Jurkat, Clone E6-1 (cell line): ENCODE data around the gene FIZ1.
A peak's percentile ranks its signal among the peaks of the same experiment; 100 is the strongest.

Source experiments
- DNase-seq: peaks from one replicate; pipeline ENCODE4 v3.0.0-alpha.2; 2011; ENCODE audit warnings: low read depth, low spot score
- H3K4me3 ChIP-seq: 2 replicates; pipeline ENCODE4 v1.5.1; 2011; ENCODE audit warnings: mild to moderate bottlenecking, low read length, control low read depth, moderate library complexity

FIZ1 gene

GRCh38 chr19:55637534-55637933 lies 38.2 kb upstream of the FIZ1 start:
- no peak overlapping the region for H3K4me3 ChIP-seq
- no peak for DNase-seq

GRCh38 chr19:55636723-55637122 lies 37.4 kb upstream of the FIZ1 start:
- DNase-seq, result no peak
- peak overlapping the region; percentile 100 for H3K4me3 ChIP-seq

GRCh38 chr19:55635856-55636440 lies 36.6 kb upstream of the FIZ1 start:
- H3K4me3 ChIP-seq, result peak overlapping the region; percentile 100
- DNase-seq, result no peak

DNA sequence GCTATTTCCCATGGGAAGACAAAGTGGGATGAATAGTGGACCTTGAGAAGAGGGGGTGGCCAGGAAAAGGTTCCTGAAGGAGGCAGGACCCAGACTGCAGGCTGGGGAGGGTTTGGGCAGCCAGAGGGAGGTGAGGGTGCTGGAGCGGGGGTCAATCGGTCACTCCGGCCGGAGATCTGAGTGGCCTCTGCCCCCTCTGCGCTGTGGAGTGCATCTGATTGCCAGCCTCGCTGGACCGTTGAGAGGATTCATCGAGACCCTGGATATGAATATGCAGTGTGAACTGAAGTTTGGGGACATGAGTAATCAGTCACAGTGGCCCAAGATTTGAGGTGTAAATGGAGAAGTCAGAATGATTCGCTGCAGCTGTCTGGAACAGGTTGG lies 36.0 kb upstream of the FIZ1 start:
- no peak for DNase-seq
- peak overlapping the region; percentile 100 for H3K4me3 ChIP-seq

DNA sequence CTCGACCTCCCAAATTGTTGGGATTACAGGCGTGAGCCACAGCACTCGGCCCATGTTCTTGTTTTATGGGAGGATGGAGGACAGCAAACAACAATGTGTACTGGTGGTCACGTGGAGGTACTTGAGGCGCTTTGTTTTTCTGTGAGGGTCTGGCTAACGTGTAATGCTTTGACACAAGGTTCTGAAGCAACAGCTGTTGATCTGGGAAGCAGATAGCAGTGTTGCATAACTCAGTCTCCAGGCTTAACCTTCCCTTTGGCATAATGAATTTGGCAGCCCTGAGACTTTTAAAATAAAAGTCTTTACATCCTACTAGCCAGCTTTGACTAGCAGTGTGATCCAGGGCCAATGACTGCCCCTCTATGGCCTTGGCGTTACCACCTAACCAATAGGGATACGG lies 34.5 kb upstream of the FIZ1 start:
- no peak for DNase-seq
- H3K4me3 ChIP-seq, result no peak overlapping the region; the same call in 1 of the 2 replicates

DNA sequence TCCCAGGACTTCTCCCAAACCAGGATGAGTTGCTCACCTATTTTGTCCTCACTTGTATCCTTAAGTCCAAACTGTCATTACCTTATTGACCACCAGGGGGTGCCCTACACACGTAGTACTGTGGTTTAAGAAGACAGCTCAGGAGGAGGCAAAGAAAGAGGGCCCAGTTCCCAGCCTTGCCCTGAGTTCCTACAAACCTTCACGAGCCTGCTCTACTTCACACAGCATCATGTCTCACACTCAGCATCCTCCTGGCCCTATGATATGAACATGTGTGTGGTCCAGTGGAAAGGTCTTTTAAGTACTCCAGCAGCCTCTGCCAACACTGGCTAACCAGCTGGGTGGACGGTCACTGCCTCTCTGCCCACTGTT lies 33.1 kb upstream of the FIZ1 start:
- H3K4me3 ChIP-seq, result no peak overlapping the region
- DNase-seq, result peak; percentile 98

- H3K4me3 ChIP-seq, result peak overlapping the region; percentile 22
- peak; percentile 97 for DNase-seq
Observed at GRCh38 chr19:55626350-55626749, 27.0 kb upstream of the FIZ1 start.

GRCh38 chr19:55625004-55625326 lies 25.6 kb upstream of the FIZ1 start:
- no peak for DNase-seq

GRCh38 chr19:55624109-55625003 lies 25.0 kb upstream of the FIZ1 start, which contains the start of gene ZNF784:
ZNF784 (minus strand) TSS chr19:55624566; CDS start chr19:55624561, 5 bp downstream.
- H3K4me3 ChIP-seq, result peak within 1 kb of the TSS; percentile 71
- peak; percentile 86 for DNase-seq

More at GRCh38 chr19:55625004-55625326, 25.6 kb upstream of the FIZ1 start:
- peak overlapping the region; percentile 71 for H3K4me3 ChIP-seq

GRCh38 chr19:55623561-55623960 lies 24.2 kb upstream of the FIZ1 start:
- peak overlapping the region; percentile 30 for H3K4me3 ChIP-seq
- no peak for DNase-seq

DNA sequence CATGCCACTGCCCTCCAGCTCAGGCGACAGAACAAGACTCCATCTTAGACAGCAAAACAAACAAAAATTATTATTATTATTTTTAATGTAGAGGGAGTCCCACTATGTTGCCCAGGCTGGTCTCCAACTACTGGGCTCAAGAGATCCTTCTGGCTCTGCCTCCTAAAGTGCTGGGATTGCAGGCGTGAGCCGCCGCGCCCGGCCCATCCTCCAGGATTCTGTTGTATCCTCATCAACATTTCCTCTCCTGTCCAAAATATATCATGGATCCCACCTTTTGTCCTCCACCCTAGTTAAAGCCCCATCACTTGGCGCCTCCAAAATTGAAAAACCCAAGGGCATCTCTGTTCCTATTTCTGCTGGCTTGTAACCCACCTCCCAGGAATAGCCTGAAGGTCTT lies 23.8 kb upstream of the FIZ1 start:
- no peak overlapping the region for H3K4me3 ChIP-seq
- no peak for DNase-seq

DNA sequence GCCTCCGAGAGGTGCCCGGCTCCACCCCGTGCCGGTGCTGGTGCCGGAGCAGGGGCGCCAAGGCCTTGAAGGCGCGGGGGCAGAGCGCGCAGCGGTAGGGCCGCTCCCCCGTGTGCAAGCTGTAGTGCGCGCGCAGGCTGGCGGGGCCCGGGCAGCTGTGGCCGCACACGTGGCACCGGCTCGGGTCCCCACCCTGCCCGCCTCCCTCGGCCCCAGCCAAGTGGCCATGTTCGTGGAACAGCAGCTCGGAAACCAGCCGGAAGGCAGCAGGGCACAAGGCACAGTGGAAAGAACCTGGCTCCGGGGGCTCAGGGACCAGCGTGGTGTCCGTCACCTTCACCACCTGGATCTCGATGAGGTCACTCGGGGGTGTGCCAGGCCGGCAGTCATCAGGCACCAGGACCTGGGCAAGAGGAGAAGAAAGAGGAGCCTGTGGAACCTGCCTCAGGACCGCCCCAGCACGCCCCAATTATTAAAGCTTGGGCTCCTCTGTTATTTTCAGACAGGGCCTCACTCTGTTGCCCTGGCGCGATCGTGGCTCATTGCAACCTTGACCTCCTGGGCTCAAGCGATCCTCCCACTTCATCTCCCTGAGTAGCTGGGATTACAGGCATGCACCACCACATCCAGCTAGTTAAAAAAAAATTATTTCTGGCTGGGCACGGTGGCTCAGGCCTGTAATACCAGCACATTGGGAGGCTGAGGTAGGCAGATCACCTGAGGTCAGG lies 23.1 kb upstream of the FIZ1 start:
- no peak overlapping the region for H3K4me3 ChIP-seq
- DNase-seq, result no peak

DNA sequence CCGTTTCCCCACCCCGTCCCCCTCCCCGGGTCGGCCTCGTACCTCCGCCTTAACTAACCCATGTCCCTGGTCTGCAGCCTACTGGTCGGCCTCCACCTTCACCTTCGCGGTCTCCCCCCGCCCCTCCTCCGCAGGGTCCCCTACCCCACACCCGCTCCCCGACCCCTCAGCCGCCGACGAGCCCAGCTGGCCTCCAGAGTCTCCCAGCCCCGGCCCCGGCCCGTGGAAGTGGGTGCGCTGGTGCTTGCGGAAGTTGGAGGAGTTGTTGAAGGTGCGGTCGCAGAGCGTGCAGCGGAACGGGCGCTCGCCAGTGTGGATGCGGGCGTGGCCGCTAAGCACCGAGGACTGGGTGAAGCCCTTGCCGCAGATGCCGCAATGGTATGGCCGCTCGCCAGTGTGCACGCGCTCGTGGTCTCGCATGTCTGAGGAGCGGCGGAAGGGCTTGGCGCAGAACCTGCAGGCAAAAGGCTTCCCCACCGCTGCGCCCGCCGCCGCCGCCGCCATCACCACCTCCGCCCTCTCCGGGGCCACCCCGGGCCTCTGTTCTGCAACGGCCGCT lies 22.4 kb upstream of the FIZ1 start:
- no peak for DNase-seq
- no peak overlapping the region for H3K4me3 ChIP-seq

- DNase-seq, result no peak
- H3K4me3 ChIP-seq, result no peak overlapping the region
Observed at GRCh38 chr19:55621205-55621672, 21.9 kb upstream of the FIZ1 start.

GRCh38 chr19:55620410-55621204 lies 21.3 kb upstream of the FIZ1 start:
- H3K4me3 ChIP-seq, result no peak overlapping the region
- peak; percentile 85 for DNase-seq

- DNase-seq, result no peak
- H3K4me3 ChIP-seq, result no peak overlapping the region
Observed at GRCh38 chr19:55619286-55619685, 20.0 kb upstream of the FIZ1 start.

DNA sequence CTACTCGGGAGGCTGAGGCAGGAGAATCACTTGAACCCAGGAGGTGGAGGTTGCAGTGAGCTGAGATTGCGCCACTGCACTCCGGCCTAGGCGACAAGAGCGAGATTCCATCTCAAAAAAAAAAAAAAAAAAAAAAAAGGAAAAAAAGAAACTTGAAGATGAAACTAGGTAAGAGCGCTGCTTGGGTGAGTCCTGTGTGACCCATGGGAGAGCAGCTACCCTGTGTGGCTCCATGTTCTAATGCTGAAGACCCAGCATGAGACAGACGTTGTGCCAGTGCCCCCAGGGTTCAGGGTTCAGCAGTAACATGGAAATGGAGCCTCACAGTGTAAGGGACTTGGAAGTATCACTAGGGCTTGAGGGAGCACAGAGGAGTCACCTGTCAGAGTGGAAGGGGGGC lies 19.1 kb upstream of the FIZ1 start:
- H3K4me3 ChIP-seq, result no peak overlapping the region
- DNase-seq, result no peak

GRCh38 chr19:55617426-55617825 lies 18.1 kb upstream of the FIZ1 start:
- no peak for DNase-seq
- no peak overlapping the region for H3K4me3 ChIP-seq

- H3K4me3 ChIP-seq, result no peak overlapping the region
- DNase-seq, result no peak
Observed at GRCh38 chr19:55616395-55616875, 17.1 kb upstream of the FIZ1 start.
